Measurements from ENCODE around the gene TTPAL.

The TTPAL gene

GRCh38 chr20:44497761-44498160 lies 22.1 kb downstream of the TTPAL start:
- no peak for DNase-seq (ENCODE audit: low spot score)

GRCh38 chr20:44500221-44500620 lies 24.5 kb downstream of the TTPAL start:
- DNase-seq (ENCODE audit: low spot score), result no peak

GRCh38 chr20:44501448-44501847 lies 25.8 kb downstream of the TTPAL start:
- DNase-seq (ENCODE audit: low spot score), result no peak

GRCh38 chr20:44502968-44503367 lies 27.3 kb downstream of the TTPAL start:
- DNase-seq (ENCODE audit: low spot score), result no peak

- DNase-seq (ENCODE audit: low spot score), result no peak
Measured at GRCh38 chr20:44504402-44505307, 29.0 kb downstream of the TTPAL start.

GRCh38 chr20:44509762-44510161 lies 34.1 kb downstream of the TTPAL start:
- no peak for DNase-seq (ENCODE audit: low spot score)

- DNase-seq (ENCODE audit: low spot score), result no peak
Measured at GRCh38 chr20:44513871-44514270, 38.2 kb downstream of the TTPAL start.

- no peak for DNase-seq (ENCODE audit: low spot score)
Measured at GRCh38 chr20:44516491-44516890, 40.8 kb downstream of the TTPAL start.

- no peak for DNase-seq (ENCODE audit: low spot score)
Measured at GRCh38 chr20:44517454-44517853, 41.8 kb downstream of the TTPAL start.

- DNase-seq (ENCODE audit: low spot score), result no peak
Measured at GRCh38 chr20:44518248-44518647, 42.6 kb downstream of the TTPAL start.

GRCh38 chr20:44520881-44521280 lies 45.2 kb downstream of the TTPAL start:
- no peak for DNase-seq (ENCODE audit: low spot score)

GRCh38 chr20:44521484-44522481 lies 46.1 kb downstream of the TTPAL start, which contains the start of gene SERINC3:
SERINC3 (minus strand) TSS chr20:44522070; CDS start chr20:44521951, 119 bp downstream.
- DNase-seq (ENCODE audit: low spot score), result peak; percentile 94

- DNase-seq (ENCODE audit: low spot score), result no peak
Measured at GRCh38 chr20:44522841-44523240, 47.2 kb downstream of the TTPAL start.

- no peak for DNase-seq (ENCODE audit: low spot score)
Measured at GRCh38 chr20:44523746-44524145, 48.1 kb downstream of the TTPAL start.

GRCh38 chr20:44526129-44526528 lies 50.5 kb downstream of the TTPAL start:
- DNase-seq (ENCODE audit: low spot score), result peak; percentile 81

- no peak for DNase-seq (ENCODE audit: low spot score)
Measured at GRCh38 chr20:44527716-44528199, 52.1 kb downstream of the TTPAL start.

GRCh38 chr20:44528309-44528708 lies 52.6 kb downstream of the TTPAL start:
- no peak for DNase-seq (ENCODE audit: low spot score)

GRCh38 chr20:44532259-44532980 lies 56.7 kb downstream of the TTPAL start:
- peak; percentile 24 for DNase-seq (ENCODE audit: low spot score)

GRCh38 chr20:44532981-44533331 lies 57.3 kb downstream of the TTPAL start:
- DNase-seq (ENCODE audit: low spot score), result peak; percentile 78

- DNase-seq (ENCODE audit: low spot score), result no peak
Measured at GRCh38 chr20:44533928-44534327, 58.3 kb downstream of the TTPAL start.

- DNase-seq (ENCODE audit: low spot score), result no peak
Measured at GRCh38 chr20:44536175-44536574, 60.5 kb downstream of the TTPAL start.

GRCh38 chr20:44537993-44538392 lies 62.3 kb downstream of the TTPAL start:
- no peak for DNase-seq (ENCODE audit: low spot score)

Data from SW480 (cell line).